H1 (cell line): ENCODE measurements around the gene GBGT1. TPM values are rescaled to one million over a fixed set of nuclear protein-coding genes. Genes with fewer than 3 reads are reported as not detected.

Experiments
- CTCF ChIA-PET: fragments of 300-600 bp; sonication (Branson Sonifier 250); formaldehyde crosslinking; loops from one replicate; lab custom pipeline; 2021; ENCODE audit not compliant: partially characterized antibody; lab: Charles Lee
- POLR2A ChIA-PET: fragments of 300-600 bp; sonication (Branson Sonifier 250); formaldehyde crosslinking; loops from one replicate; lab custom pipeline; 2021; ENCODE audit warnings: inconsistent platforms; ENCODE audit not compliant: partially characterized antibody; lab: Charles Lee
- DNase-seq, 2 experiments: peaks; one replicate each; pipeline versions ENCODE4 v3.0.0 to v3.0.0-alpha.2; 2010 to 2022; ENCODE audit warnings: low spot score in 2 of 2, low read depth in 1 of 2, mixed read lengths in 1 of 2
- FAIRE-seq: peaks from 2 replicates; lab custom pipeline; 2011; peaks lifted over from hg19 to GRCh38; lab: Jason Lieb, UNC
- H2AFZ ChIP-seq: 2 replicates; pipeline ENCODE4 v1.8.1; 2012; ENCODE audit warnings: low read length, inconsistent platforms
- H2AK5ac ChIP-seq: 2 replicates; pipeline ENCODE4 v1.6.1; 2013; ENCODE audit warnings: low read depth, low read length
- H2BK120ac ChIP-seq: replicated peaks from 2 replicates; pipeline ENCODE3; 2013; ENCODE audit warnings: low read depth, low read length, inconsistent platforms
- H2BK12ac ChIP-seq: 2 replicates; pipeline ENCODE4 v1.6.1; 2013; ENCODE audit warnings: low read depth, low read length
- H2BK15ac ChIP-seq: 2 replicates; pipeline ENCODE4 v1.6.1; 2013; ENCODE audit warnings: low read length
- H2BK20ac ChIP-seq: 2 replicates; pipeline ENCODE4 v1.6.1; 2013; ENCODE audit warnings: low read length
- H2BK5ac ChIP-seq: 2 replicates; pipeline ENCODE4 v1.6.1; 2013; ENCODE audit warnings: low read depth, low read length
- H3K14ac ChIP-seq: 2 replicates; pipeline ENCODE4 v1.6.1; 2013; ENCODE audit warnings: inconsistent platforms; ENCODE audit not compliant: insufficient read length
- H3K18ac ChIP-seq: 2 replicates; pipeline ENCODE4 v1.6.1; 2013; ENCODE audit warnings: low read length; ENCODE audit errors: extremely low read depth
- H3K23ac ChIP-seq: 2 replicates; pipeline ENCODE4 v1.6.1; 2013; ENCODE audit warnings: inconsistent platforms; ENCODE audit not compliant: insufficient read length
- H3K23me2 ChIP-seq: 2 replicates; pipeline ENCODE4 v1.6.1; 2013; ENCODE audit warnings: low read depth, low read length
- H3K27ac ChIP-seq: 2 replicates; pipeline ENCODE4 v1.6.1; 2011; ENCODE audit warnings: low read depth, low read length, inconsistent platforms
- H3K27me3 ChIP-seq, 4 experiments: replicated peaks in 1 of 4; 1 replicate in 1 of 4; 2 replicates in 3 of 4; pipeline versions ENCODE4 v1.6.1 to v1.8.1; 2011 to 2013; ENCODE audit warnings: low read length in 3 of 4, mild to moderate bottlenecking in 3 of 4, inconsistent platforms in 2 of 4, mixed read lengths in 2 of 4, moderate library complexity in 1 of 4; ENCODE audit not compliant: control insufficient read depth in 3 of 4, insufficient read depth in 3 of 4; ENCODE audit errors: extremely low read depth in 1 of 4
- H3K36me3 ChIP-seq, 4 experiments: 2 replicates each; pipeline versions ENCODE4 v1.6.1 to v1.8.1; 2011 to 2013; ENCODE audit warnings: mild to moderate bottlenecking in 4 of 4, low read length in 3 of 4, moderate library complexity in 2 of 4, control low read depth in 1 of 4, inconsistent platforms in 1 of 4; ENCODE audit not compliant: insufficient read depth in 4 of 4, control insufficient read depth in 2 of 4
- H3K4ac ChIP-seq: replicated peaks from 2 replicates; pipeline ENCODE3; 2013; ENCODE audit warnings: low read length, low read depth, mixed read lengths, inconsistent platforms; ENCODE audit not compliant: insufficient read length
- H3K4me1 ChIP-seq, 4 experiments: replicated peaks in 1 of 4; 1 replicate in 1 of 4; 2 replicates in 3 of 4; pipeline versions ENCODE4 v1.6.1 to v1.8.1; 2011 to 2013; ENCODE audit warnings: low read length in 3 of 4, inconsistent platforms in 2 of 4, mixed read lengths in 1 of 4; ENCODE audit not compliant: insufficient read depth in 4 of 4, control insufficient read depth in 3 of 4
- H3K4me2 ChIP-seq, 2 experiments: 2 replicates each; pipeline versions ENCODE4 v1.6.1 to v1.8.1; 2011 to 2013; ENCODE audit warnings: low read depth in 2 of 2, low read length in 2 of 2, control low read depth in 1 of 2, inconsistent platforms in 1 of 2, mild to moderate bottlenecking in 1 of 2; ENCODE audit not compliant: insufficient read depth in 1 of 2
- H3K4me3 ChIP-seq, 4 experiments: fragments of 200-600, 300-600 bp in 1 of 4; sonication (generic), shearing (Covaris generic), sonication (Bioruptor Twin) in 1 of 4; 2 replicates each; pipeline versions ENCODE4 v1.5.1 to v1.8.1; 2011 to 2016; ENCODE audit warnings: low read length in 4 of 4, low read depth in 3 of 4, control low read depth in 2 of 4, inconsistent platforms in 2 of 4, mild to moderate bottlenecking in 2 of 4, mixed read lengths in 1 of 4, moderate library complexity in 1 of 4; ENCODE audit not compliant: insufficient read depth in 2 of 4; ENCODE audit errors: extremely low read depth in 1 of 4
- H3K56ac ChIP-seq: replicated peaks from 2 replicates; pipeline ENCODE3; 2013; ENCODE audit warnings: low read depth, mild to moderate bottlenecking, mixed read lengths, low read length, inconsistent platforms; ENCODE audit not compliant: insufficient read length
- H3K79me1 ChIP-seq: 2 replicates; pipeline ENCODE4 v1.6.1; 2013; ENCODE audit warnings: low read depth, low read length, control low read depth
- H3K79me2 ChIP-seq, 2 experiments: 2 replicates each; pipeline versions ENCODE4 v1.6.1 to v1.8.1; 2012 to 2013; ENCODE audit warnings: low read length in 2 of 2, mild to moderate bottlenecking in 2 of 2, inconsistent platforms in 1 of 2; ENCODE audit not compliant: insufficient read depth in 2 of 2, control insufficient read depth in 1 of 2
- H3K9ac ChIP-seq, 4 experiments: replicated peaks in 1 of 4; 1 replicate in 1 of 4; 2 replicates in 3 of 4; pipeline versions ENCODE4 v1.6.1 to v1.8.1; 2011 to 2013; ENCODE audit warnings: low read depth in 3 of 4, low read length in 3 of 4, control low read depth in 2 of 4, mild to moderate bottlenecking in 2 of 4, moderate library complexity in 2 of 4, inconsistent platforms in 1 of 4; ENCODE audit errors: extremely low read depth in 1 of 4
- H3K9me3 ChIP-seq, 2 experiments: 2 replicates each; pipeline versions ENCODE4 v1.6.1 to v1.8.1; 2012 to 2013; ENCODE audit warnings: mild to moderate bottlenecking in 2 of 2, moderate library complexity in 2 of 2, control low read depth in 1 of 2, inconsistent platforms in 1 of 2, low read depth in 1 of 2, low read length in 1 of 2, mixed read lengths in 1 of 2; ENCODE audit not compliant: insufficient read depth in 2 of 2
- H4K20me1 ChIP-seq, 2 experiments: replicated peaks in 1 of 2; 2 replicates each; pipeline versions ENCODE3 to v1.8.1; 2011 to 2013; ENCODE audit warnings: inconsistent platforms in 2 of 2, low read length in 2 of 2, mild to moderate bottlenecking in 1 of 2; ENCODE audit not compliant: insufficient read depth in 2 of 2, control insufficient read depth in 1 of 2
- H4K5ac ChIP-seq: 2 replicates; pipeline ENCODE4 v1.6.1; 2013; ENCODE audit warnings: low read length, low read depth, mixed read lengths, inconsistent platforms; ENCODE audit not compliant: insufficient read length
- H4K8ac ChIP-seq: 2 replicates; pipeline ENCODE4 v1.8.0; 2013; ENCODE audit warnings: mild to moderate bottlenecking, moderate library complexity, low read length, inconsistent platforms; ENCODE audit not compliant: insufficient read depth; ENCODE audit errors: extremely low read depth
- H4K91ac ChIP-seq: replicated peaks from 2 replicates; pipeline ENCODE3; 2013; ENCODE audit warnings: low read length, mixed read lengths, inconsistent platforms; ENCODE audit not compliant: insufficient read length
- GTF2F1 ChIP-seq: IDR thresholded peaks from 2 replicates; pipeline ENCODE4 v1.6.1; 2012; ENCODE audit warnings: low read depth, low read length, improper control_type of control experiment, borderline replicate concordance
- KDM1A ChIP-seq: fragments of 200-600, 300-600 bp; sonication (generic); IDR thresholded peaks from 2 replicates; pipeline ENCODE4 v1.7.1; 2016; ENCODE audit warnings: mild to moderate bottlenecking, low read length, borderline replicate concordance
- RXRA ChIP-seq: IDR thresholded peaks from 2 replicates; pipeline ENCODE4 v1.6.1; 2011; ENCODE audit warnings: low read depth, mild to moderate bottlenecking, low read length, moderate library complexity; ENCODE audit not compliant: insufficient read depth
- SP1 ChIP-seq: IDR thresholded peaks from 2 replicates; pipeline ENCODE4 v1.6.1; 2011; ENCODE audit warnings: low read depth, low read length
- SP2 ChIP-seq: IDR thresholded peaks from 2 replicates; pipeline ENCODE4 v1.6.1; 2012; ENCODE audit warnings: mild to moderate bottlenecking, low read length, inconsistent platforms
- WGBS, 2 experiments: shearing (Covaris generic) in 1 of 2; methylation state at CpG; one replicate each; pipeline versions ENCODE4 v1.1.6 to v1.1.7; 2013 to 2015; ENCODE audit warnings: low lambda C conversion rate in 2 of 2, mixed read lengths in 2 of 2, inconsistent platforms in 1 of 2, low coverage in 1 of 2, missing lambda C conversion rate in 1 of 2; ENCODE audit not compliant: insufficient replicate concordance in 2 of 2, insufficient coverage in 1 of 2, insufficient read length in 1 of 2; ENCODE audit errors: extremely low coverage in 1 of 2, missing lambda C conversion rate in 1 of 2; 5-methylcytosine and 5-hydroxymethylcytosine counted together
- polyA plus RNA-seq, 7 experiments: library from polyadenylated mRNA; depleted of rRNA in 3 of 7; stranded (reverse) in 5 of 7; unstranded in 2 of 7; fragments of >200 nt in 5 of 7; fragments of 200-250 nt in 2 of 7; gene quantifications; 1 replicate in 5 of 7; 2 replicates in 1 of 7; 4 replicates in 1 of 7; pipeline versions ENCODE4 v1.2.1 to v1.2.3, GENCODE V29; 2011 to 2013; ENCODE audit warnings: missing spikeins in 2 of 7, mixed read lengths in 2 of 7
- total RNA-seq: library from RNA; stranded (reverse); fragmentation: NEBNext Ultra II Directional; extraction: Animal tissue kit (Norgen Biotek cat#: 25700); gene quantifications from 2 replicates; pipeline ENCODE4 v1.2.1, GENCODE V29; 2021

GBGT1 gene
- total and polyA plus RNA-seq, 2 of the 8 experiments (the other 6 are each of a cell fraction or from before 2014, with no cell fraction given): 7.1 to 9.7 TPM

- no peak overlapping the region for H3K4ac ChIP-seq
- no peak overlapping the region for H2AFZ ChIP-seq
- no peak for FAIRE-seq
- H2BK5ac ChIP-seq: no peak overlapping the region
- no peaks in the 10 kb centered on the region for H3K79me2 ChIP-seq
- no peak overlapping the region for H3K18ac ChIP-seq
- H2BK12ac ChIP-seq: no peak overlapping the region
- no peak overlapping the region for H2BK120ac ChIP-seq
- TF ChIP-seq KDM1A: no peak
- no peak for TF ChIP-seq RXRA
- TF ChIP-seq GTF2F1: no peak
- TF ChIP-seq SP2: no peak
- no peak for TF ChIP-seq SP1
- TF ChIP-seq, all 59 proteins: peak for 0
- no peak overlapping the region for H4K5ac ChIP-seq
- no peak overlapping the region for H4K91ac ChIP-seq
- no peak for DNase-seq
- no peak overlapping the region for H3K4me2 ChIP-seq
- H3K4me1 ChIP-seq: peaks cover 0 to 3% (median 0%) of the 10 kb centered on the region in 4 experiments; a peak in 1 of 7 replicates
- no peaks in the 10 kb centered on the region for H3K36me3 ChIP-seq
- H2BK20ac ChIP-seq: no peak overlapping the region
- CTCF ChIA-PET: interaction anchor here (0.6 to 3.3 kb wide), 6 partner anchors 14 to 29 kb away, joined by 3 to 16 read pairs (median 6); no protein-coding TSS in a partner anchor
- H3K23ac ChIP-seq: no peak overlapping the region
- H4K20me1 ChIP-seq: peaks cover 9 to 31% of the 10 kb centered on the region in 2 experiments
- H4K8ac ChIP-seq: no peak overlapping the region
- H3K9ac ChIP-seq: no peak overlapping the region
- H2BK15ac ChIP-seq: no peak overlapping the region
- 91% methylated on average over 20 of the region's 23 CpGs; no CpG with 5 or more reads in 1 of the 2 experiments for WGBS, 2 experiments
- H3K23me2 ChIP-seq: peaks cover 5% of the 10 kb centered on the region; the same call in 1 of the 2 replicates
- H3K4me3 ChIP-seq: no peak overlapping the region
- peaks cover 0 to 5% (median under 1%) of the 10 kb centered on the region in 4 experiments; a peak in 2 of 7 replicates for H3K27me3 ChIP-seq
- no peak overlapping the region for H3K14ac ChIP-seq
- no peak overlapping the region for H3K27ac ChIP-seq
- POLR2A ChIA-PET: no interaction called here
- no peak overlapping the region for H3K56ac ChIP-seq
- H2AK5ac ChIP-seq: no peak overlapping the region
- H3K79me1 ChIP-seq: no peaks in the 10 kb centered on the region; the same call in 1 of the 2 replicates
- H3K9me3 ChIP-seq: no peaks in the 10 kb centered on the region
Observed at GRCh38 chr9:133127340-133127981, 36.3 kb downstream of the GBGT1 start.
